HG03108 (cell line): ENCODE measurements around the gene SKIDA1.

Experiments used
- ATAC-seq: cut with Tn5 transposase; IDR thresholded peaks from one replicate; pipeline ENCODE4 v1.9.1; 2021; ENCODE audit warnings: moderate library complexity; ENCODE audit not compliant: unreplicated experiment

Gene SKIDA1

DNA sequence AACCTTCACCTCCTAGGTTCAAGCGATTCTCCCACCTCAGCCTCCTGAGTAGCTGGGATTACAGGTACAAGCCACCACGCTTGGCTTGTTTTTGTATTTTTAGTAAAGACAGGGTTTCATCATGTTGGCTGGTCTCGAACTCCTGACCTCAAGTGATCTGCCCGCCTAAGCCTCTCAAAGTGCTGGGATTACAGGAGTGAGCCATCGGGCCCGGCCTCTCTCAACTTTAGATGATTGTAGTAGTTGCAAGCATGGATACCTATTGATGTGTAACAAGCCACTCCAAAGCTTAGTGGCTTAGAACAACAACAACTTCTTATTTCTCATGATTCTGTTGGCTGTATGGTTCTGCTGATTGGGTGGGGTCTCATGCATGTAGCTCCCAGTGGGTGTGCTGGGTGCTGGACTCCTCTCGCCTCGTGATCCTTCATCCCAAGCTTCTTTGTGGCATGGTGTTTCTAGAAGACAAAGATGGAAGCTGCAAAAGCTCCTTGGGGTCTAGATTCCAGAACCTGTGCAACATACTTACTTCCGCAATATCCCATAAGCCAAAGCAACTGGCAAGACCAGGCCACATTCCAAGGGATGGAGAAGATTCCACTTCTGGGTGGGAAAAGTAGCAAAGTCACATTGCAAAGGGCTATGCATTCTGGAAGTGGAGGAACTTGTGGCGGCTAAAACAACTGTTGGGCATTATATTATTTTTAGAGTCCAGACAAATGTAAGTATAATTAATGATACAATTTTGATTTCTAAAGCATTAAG is 37.9 kb downstream of the SKIDA1 start:
- ATAC-seq: no peak

DNA sequence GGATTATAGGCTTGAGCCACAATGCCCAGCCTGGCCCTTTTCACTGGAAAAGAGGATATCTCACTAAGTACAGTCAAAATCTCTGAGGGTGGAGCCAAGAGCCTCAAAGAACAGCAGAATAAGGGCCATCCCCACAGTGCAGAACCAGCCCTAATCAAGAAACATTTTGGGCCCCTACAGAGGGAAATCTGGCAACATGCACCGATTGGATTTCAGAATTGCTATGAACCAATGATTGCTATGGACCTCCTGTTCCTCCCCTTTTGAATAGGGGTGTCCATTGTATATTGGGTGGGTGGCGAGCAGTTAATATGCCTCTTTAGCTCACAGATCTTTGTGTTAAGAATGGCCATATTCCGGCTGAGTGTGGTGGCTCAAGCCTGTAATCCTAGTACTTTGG is 42.7 kb downstream of the SKIDA1 start:
- ATAC-seq: no peak

DNA sequence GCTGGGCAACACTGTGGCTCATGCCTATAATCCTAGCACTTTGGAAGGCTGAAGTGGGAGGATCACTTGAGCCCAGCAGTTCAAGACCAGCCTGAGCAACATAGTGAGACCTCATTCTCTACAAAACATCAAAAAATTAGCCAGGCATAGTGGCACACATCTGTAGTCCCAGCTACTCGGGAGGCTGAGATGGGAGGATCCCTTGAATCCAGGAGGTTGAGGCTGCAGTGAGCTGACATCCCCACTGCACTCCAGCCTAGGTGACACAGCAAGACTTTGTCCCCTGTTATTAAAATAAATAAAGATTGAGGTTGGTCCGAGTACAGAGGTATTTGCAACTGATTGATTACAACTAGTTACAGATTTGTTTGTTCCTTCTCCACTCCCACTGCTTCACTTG is 44.1 kb downstream of the SKIDA1 start:
- no peak for ATAC-seq

DNA sequence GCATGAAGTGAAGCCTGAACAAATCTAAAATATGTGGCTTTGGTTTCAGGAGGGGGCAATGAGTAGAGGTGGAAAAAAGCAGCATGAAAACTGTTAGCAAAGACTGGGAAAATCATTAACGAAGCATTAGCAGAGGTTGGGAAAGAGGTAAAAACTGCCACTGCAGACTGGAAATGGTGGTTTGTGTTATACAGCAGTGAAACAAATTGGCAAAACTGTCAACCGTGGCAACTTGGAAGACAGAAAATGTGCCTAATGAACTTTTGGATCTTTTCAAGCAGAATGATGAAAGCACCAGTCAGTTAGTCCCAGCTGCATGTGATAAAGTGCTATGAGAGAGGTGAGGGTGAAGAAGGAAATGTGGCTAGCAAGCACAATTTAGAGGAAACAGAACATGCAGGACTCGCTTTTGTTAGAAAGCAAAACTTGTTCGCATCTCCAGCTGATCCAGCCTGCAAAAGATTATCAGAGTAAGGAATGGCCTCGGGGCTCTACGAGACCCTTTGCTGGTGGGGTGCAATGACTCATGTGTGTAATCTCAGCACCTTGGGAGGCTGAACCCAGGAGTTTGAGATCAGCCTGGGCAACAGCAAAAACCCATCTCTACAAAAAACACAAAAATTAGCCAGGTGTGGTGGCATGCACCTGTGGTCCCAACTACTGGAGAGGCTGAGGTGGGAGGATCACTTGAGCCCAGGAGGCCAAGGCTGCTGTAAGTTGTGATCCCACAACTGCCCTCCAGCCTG is 45.7 kb downstream of the SKIDA1 start:
- no peak for ATAC-seq

DNA sequence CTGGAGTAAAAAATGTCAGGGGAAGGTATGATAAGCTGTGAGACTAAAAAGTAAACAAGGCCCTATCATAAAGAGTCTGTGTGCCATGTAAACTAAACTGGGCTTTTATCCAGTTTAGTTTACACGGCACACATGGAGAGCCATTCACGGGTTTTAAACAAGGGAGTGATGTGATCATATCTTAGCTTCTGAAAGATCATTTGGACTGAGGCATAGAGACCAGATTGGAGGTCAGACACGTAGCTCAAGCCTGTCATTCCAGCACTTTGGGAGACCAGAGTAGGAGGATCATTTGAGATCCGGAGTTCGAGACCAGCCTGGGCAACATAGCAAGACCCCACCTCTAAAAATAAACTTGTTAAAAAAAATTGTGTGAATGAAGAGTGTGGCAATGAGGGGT is 50.1 kb downstream of the SKIDA1 start:
- no peak for ATAC-seq

DNA sequence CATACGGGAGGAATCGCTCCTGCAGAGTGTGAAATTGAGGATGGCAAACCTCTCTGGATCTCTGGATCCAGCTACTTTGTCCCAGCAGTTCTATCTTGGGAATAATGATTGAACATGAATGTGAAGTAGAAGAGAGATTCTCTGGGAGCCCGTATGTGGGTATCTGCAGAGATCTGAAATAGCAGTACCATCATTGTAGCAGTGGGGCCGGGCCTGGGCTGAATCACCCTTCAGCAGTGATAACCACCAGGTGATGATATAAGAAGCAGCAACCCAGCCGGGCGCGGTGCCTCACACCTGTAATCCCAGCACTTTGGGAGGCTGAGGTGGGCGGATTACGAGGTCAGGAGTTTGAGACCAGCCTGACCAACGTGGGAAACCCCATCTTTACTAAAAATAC is 51.9 kb downstream of the SKIDA1 start:
- ATAC-seq: no peak

DNA sequence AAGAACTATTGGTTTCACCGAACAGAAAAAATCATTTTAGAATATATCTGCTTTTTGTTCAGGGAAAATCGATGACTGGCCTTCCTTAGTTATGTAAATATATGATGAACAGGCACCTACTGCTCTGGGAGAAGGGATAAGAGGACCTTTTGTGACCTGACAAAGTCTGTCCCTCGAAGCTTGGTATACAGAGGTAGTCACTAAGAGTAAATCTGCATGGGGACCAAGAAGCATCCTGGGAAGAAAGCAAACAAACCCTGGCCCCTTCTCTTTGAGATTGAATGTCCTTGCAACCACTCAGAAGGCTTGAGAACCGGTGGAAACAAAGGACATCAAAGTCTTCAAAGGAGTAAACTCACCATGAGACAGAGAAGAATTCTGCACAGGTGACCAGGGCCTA is 52.3 kb downstream of the SKIDA1 start:
- ATAC-seq: no peak

DNA sequence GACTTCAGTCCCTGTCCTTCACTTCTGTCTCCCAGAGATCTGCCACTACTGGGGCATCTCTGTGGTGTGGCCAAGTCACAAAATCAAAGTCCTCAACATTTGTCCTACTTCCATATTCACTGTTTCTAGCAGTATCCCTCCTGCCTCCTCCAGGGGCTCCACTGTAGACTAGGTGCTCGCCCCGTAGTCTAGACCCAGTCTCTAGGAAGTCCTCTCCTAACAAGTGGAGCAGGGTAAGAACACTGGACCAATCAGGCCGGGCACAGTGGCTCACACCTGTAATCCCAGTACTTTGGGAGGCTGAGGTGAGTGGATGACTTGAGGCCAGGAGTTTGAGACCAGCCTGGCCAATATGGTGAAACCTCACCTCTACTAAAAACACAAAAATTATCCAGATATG is 57.4 kb downstream of the SKIDA1 start:
- ATAC-seq: no peak

DNA sequence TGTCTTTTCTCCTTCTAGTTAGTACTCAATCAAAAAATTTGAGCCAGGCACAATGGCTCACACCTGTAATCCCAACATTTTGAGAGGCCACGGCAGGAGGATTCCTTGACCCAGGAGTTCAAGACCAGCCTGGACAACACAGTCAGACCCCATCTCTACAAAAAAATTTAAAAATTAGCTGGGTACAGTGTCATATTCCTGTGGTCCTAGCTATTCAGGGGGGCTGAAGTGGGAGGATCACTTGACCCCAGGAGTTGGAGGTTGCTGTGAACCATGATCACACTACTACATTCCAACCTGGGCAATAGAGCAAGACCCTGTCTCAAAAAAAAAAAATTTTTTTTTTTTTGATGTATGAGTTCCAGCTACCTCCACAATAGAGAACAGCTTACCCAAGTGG is 57.8 kb downstream of the SKIDA1 start:
- ATAC-seq: no peak

DNA sequence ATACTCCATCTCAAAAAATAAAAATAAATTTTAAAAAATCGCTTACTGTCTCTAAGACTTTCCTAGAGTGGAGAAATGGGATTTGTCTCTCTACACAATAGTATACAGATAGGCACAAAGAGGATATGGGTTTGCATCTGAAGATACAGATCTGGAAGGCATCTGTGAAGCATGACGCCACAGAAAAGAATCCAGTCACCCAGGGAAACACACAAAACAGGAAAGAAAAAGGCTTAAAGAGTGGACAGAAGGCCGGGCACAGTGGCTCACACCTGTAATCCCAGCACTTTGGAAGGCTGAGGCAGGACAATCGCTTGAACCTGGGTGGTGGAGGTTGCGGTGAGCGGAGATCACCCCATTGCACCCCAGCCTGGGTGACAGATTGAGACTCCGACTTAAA is 61.3 kb downstream of the SKIDA1 start:
- no peak for ATAC-seq
